NCI-H510A treated with DMSO at 0.1 percent for 48 hours (cell line): ENCODE results near the gene SNAP29.
"Not testable (repeated sequence)": the region's sequence is repeated elsewhere in the genome, so short reads cannot be mapped to it uniquely, and the experiment has no call there.

Source experiments
- DNase-seq: peaks from one replicate; lab custom pipeline; 2025; lab: John Stamatoyannopoulos, UW

SNAP29 gene

DNA sequence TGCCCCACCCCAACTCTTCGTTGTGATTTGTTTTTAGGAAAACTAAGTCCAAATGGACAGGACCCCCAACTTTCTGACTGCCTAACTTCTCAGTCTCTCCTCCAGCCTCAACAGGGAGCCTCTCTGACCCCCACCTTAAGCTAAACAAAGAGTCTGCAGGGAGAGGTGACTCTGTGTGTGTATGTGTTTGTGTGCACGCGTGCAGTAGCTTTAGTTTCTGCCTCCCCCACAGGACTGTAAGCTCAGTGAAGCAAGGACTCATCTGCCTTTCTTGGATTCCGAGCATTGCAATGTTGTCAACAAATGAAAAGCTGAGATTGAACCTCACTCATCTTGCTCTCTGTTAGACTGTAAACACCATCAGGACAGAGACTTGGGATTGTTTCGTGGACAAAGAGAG lies 7.9 kb downstream of the SNAP29 start:
- DNase-seq: no peak

GRCh38 chr22:20867179-20868024 lies 8.6 kb downstream of the SNAP29 start:
- no peak for DNase-seq

DNA sequence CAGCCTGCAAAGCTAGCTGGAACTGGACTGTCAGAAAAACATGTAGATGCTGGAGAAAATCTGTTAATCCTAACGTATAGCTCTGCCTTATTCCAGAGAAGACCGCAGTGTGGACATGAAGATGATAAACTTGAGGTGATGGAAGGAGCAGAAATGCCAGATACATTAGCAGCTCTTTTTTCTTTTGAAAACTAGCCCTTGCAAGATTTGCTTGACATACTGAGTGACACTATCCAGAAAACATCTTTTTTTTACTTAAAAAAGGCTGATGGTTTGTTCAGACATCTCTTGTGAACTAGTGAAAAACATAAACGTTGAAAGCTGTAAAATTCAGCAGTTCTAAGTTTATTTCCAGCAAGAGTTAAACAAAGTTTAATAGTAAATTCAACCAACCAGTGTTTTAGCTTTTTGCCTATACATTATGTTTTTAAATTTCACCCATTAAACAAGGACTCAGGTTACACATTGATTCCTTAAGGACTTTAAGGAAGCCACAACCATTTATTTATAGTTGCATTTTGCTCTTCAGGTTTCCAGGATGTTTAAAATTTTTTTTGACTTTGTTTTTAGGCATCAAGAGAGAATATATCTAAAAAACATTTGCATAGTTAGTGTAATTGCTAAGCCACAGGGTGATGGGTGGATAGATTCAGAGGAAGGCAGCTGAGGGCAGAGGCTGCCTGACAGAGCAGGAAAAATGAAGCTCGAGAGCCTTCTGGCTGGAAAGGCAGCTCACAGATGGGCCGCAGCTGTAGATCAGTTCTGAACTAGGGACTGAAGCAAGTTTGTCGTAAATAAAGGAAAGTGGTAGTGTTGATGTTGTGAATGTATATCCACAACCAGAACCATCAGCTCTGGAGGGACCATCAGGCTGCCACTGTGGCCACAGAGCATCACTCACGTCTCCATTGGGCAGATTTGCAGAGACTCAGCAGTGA lies 9.5 kb downstream of the SNAP29 start:
- no peak for DNase-seq

- DNase-seq: no peak
Measured at GRCh38 chr22:20869234-20869633, 10.4 kb downstream of the SNAP29 start.

DNA sequence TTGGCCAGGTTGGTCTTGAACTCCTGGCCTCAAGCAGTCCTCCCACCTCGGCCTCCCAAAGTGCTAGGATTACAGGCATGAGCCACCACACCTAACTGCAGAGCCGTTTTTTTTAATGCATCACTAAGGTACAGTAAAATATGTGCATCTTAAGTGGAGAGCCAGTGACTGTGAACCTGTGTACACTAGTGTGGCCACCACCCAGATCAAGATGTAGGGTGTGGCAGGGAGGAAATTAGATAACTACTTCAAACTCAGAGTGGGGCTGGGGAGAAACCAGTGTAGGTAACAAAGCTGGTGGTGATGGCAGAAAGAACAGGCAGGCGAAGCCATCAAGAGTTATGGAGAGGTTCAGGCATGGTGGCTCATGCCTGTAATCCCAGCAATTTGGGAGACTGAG lies 14.4 kb downstream of the SNAP29 start:
- no peak for DNase-seq

- no peak for DNase-seq
Measured at GRCh38 chr22:20875296-20875695, 16.5 kb downstream of the SNAP29 start.

GRCh38 chr22:20877715-20878114 lies 18.9 kb downstream of the SNAP29 start:
- DNase-seq: no peak

DNA sequence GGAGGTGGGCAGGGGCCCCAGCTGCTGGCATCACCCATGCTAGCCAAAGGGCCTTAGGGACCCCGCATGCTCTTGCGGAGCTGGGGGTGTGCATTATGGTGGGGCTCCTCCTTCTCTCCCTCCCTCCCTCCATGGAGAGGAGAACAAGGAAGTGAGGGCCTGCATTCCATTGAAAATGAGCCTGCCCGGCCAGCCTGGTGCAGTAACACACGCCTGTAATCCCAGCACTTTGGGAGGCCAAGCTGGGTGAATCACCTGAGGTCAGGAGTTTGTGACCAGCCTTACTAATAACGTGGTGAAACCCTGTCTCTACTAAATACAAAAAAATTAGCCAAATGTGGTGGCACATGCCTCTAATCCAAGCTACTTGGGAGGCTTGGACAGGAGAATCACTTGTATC lies 22.4 kb downstream of the SNAP29 start:
- DNase-seq: no peak

- DNase-seq: no peak
Measured at GRCh38 chr22:20881869-20882815, 23.3 kb downstream of the SNAP29 start.

- no peak for DNase-seq
Measured at GRCh38 chr22:20882855-20883254, 24.0 kb downstream of the SNAP29 start.

DNA sequence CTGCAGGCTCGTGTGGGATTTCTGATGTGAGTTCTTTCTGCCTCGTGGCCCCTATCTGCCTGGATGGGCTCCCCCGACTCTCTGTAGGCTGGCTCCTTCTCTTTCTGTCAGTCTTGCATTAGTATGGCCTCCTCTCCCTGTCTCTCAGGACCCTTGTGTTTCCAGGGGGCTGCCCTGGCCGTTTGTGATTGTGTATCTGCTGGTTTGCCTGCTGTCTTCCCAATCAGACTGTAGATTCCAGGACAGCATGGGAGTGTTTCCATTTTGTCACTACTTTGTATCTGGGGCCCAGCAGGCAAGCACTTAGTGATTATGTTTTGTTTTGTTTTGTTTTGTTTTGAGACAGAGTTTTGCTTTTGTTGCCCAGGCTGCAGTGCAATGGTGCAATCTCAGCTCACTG lies 25.6 kb downstream of the SNAP29 start:
- no peak for DNase-seq

DNA sequence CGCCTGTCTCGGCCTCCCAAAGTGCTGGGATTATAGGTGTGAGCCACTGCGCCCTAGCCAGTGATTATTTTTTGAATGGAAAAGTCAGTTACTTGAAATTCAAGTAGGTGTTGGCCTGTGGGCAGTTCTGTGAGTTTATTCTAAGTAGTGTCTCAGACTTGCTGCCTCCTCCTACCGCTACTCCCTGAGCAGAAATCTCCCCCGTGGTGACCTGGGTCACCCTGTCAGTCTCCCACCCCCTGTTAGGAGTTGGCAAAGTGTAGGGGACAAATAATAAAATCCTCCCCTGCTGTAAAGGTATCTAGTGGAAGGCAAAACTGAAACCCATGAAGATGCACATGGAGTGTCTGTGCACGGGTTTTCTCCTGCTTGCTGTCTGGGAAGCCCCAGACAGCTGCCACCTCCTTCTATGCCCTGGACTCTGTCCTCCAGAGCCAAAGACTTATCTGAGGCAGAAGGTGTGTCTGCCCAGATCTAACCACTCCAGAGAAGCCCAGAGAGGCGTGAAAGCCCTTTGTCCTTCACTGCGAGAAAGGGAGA lies 26.3 kb downstream of the SNAP29 start:
- DNase-seq: no peak

GRCh38 chr22:20885557-20886323 lies 26.9 kb downstream of the SNAP29 start:
- peak; percentile 37 for DNase-seq

DNA sequence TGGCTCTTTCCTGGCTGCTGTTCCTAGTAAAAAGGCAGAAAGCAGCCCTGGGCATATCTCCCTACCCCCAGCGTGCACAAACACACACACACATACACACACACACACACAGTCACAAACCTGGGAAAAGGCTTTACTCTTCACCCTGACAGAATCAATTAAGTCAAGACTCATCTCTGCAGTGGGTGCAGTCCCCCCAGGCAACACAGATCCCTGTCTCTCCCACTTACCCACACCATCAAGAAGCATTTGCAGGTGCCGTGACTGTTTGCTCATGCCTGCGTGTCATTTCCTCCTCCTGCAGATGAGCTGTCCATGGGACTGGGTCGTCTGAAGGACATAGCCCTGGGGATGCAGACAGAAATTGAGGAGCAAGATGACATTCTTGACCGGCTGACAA lies 28.6 kb downstream of the SNAP29 start:
- no peak for DNase-seq

GRCh38 chr22:20889025-20889704 lies 30.4 kb downstream of the SNAP29 start:
- no peak for DNase-seq

DNA sequence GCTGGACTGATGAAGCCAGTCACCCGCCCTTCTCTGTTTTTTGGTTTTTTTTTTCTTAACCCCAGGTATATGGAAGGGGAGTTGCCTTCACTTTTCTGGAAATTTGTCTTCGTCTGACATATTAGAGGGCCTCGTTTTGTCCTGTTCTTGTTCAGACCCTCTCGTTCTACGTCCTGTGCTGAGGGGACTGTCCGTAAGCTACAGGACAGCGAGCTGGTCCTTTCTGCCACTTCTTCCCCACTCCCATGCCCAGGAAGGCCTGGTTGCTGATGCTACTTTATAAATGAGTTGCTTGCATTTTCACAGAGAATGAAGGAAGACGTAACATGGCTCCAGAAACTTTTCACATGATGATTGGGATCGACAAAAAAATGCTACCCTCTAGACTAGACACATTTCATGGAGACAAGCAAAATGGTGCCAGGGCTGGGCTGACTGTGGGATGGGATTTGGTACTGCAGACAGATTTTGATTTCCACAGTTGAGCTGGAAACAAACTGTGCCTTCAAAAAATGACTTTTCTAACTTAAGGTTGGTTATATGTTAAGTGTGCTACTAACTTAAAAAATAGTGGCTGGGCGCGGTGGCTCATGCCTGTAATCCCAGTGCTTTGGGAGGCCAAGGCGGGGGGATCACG lies 31.2 kb downstream of the SNAP29 start:
- no peak for DNase-seq

GRCh38 chr22:20890975-20891374 lies 32.2 kb downstream of the SNAP29 start:
- DNase-seq: no peak

DNA sequence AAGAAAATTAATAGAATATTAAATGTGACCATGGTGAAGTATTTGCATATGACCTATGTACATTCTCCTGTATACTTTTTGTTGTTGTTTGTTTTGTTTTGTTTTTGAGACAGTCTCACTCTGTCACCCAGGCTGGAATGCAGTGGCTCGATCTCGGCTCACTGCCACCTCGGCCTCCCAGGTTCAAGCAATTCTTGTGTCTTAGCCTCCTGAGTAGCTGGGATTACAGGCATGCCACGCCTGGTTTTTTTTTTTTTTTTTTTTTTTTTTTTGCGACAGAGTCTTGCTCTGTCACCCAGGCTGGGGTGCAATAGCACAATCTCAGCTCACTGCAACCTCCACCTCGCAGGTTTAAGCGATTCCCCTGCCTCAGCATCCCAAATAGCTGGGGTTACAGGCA lies 38.9 kb downstream of the SNAP29 start:
- not testable (repeated sequence) for DNase-seq

DNA sequence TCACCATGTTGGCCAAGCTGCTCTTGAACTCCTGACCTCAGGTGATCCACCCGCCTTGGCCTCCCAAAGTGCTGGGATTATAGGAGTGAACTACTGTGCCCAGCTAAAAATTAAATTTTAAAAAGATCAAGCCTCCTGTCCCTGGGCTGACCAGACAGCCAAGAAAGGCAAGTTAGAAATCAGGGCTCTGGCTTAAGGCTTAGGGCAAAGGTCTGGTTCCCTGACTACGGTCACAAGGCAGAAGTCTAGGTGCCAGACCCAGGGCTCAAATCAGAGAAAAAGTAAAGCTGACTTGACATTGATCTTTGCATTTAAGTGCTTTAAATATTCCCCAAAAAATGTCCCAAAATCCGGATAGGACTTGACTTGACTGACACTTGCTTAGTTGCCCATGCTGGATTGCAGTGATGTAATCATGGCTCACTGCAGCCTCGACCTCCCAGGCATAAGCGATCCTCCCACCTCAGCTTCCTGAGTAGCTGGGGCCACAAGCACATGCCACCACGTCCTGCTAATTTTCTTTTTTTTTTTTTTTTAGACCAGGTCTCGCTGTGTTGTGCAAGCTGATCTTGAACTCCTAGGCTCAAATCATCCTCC lies 41.1 kb downstream of the SNAP29 start:
- DNase-seq: no peak
